Activated CD4-positive, CD25-positive, alpha-beta regulatory T cell treated with anti-CD3 and anti-CD28 coated beads, Interleukin-2, amount 50 U/mL, for 16 hours (primary cell): ENCODE results near the gene IPO13.

ENCODE experiments used
- DNase-seq: peaks from one replicate; pipeline ENCODE4 v3.0.0-alpha.2; 2020; ENCODE audit warnings: low read depth, low spot score

IPO13 gene, protein sequence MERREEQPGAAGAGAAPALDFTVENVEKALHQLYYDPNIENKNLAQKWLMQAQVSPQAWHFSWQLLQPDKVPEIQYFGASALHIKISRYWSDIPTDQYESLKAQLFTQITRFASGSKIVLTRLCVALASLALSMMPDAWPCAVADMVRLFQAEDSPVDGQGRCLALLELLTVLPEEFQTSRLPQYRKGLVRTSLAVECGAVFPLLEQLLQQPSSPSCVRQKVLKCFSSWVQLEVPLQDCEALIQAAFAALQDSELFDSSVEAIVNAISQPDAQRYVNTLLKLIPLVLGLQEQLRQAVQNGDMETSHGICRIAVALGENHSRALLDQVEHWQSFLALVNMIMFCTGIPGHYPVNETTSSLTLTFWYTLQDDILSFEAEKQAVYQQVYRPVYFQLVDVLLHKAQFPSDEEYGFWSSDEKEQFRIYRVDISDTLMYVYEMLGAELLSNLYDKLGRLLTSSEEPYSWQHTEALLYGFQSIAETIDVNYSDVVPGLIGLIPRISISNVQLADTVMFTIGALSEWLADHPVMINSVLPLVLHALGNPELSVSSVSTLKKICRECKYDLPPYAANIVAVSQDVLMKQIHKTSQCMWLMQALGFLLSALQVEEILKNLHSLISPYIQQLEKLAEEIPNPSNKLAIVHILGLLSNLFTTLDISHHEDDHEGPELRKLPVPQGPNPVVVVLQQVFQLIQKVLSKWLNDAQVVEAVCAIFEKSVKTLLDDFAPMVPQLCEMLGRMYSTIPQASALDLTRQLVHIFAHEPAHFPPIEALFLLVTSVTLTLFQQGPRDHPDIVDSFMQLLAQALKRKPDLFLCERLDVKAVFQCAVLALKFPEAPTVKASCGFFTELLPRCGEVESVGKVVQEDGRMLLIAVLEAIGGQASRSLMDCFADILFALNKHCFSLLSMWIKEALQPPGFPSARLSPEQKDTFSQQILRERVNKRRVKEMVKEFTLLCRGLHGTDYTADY

GRCh38 chr1:43946236-43947060, at the start of gene IPO13:
TSS of gene IPO13 (plus strand) at chr1:43946950. CDS start at chr1:43947601, 651 bp downstream.
- peak; percentile 87 for DNase-seq

DNA sequence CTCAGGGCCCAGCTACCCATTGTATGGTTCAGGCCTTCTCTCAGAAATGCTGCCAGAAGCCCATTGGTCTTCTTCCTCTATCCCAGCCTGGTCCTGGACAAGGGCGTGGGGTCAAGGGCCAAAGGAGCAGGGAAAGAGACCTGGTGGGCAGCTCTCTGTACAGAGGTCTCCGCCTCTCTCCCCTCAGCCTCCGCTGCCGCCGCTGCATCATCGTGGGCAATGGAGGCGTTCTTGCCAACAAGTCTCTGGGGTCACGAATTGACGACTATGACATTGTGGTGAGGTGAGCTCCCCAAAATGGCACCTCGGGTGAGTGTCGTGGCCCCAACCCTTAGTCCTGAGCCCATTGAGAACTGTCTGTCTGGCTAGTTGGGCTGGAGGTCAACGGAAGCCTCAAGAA, 47.8 kb upstream of the IPO13 start:
- DNase-seq, result no peak

DNA sequence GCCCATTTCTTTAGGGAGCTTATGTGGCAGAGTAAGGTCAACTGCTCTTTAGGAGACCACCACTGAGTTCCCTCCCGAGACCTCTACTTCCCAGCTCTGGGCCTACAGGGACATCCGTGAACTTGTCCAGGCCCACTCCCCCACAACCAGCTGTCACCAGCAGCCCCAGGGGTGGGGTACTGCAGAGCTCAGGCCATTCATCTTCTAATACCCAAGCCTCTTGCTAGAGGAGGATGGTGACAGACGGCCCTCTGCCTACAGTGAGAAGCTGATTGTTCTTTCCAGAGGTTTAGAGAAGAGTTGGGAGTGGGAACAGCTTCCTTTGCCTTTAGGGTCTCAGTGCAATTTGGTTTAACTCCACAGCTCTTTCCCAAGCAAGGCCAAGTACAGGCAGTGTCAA, 46.4 kb upstream of the IPO13 start:
- no peak for DNase-seq

DNA sequence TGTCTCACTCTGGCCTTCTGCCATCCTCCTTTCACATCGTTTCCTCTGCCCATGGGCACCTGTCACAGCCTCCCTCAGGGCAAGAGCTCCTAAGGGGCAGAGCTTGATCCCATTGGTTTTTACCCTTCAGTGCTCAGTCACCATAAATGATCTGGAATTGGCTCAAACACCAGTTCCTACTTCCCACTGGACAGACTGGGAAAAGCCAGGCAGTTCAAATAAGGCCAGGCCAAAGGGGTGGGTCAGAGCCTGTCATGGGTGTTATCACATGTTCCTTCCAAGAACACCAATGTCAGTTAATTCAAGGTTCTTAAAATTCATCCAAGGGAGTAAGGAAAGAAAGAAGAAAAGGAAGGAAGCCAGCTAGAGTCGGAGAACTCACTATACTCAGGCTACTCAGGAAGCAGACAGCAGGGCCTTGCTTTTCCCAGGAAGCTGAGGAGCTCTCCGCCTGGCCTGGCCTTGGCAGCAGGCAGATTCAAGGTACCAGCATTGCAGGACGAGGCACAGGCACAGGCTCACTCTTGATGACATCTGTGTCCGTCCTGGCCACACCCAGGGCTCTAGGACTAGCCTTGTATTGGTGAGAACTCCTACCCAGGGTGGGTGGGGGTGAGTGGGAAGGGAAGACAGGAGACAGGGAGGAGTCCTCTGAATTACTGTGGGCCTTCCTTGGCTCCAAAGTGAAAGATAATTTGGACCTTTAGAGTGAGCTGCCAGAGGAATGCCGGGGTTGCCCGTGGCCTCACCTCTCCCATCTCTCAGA, 45.4 kb upstream of the IPO13 start:
- DNase-seq, result no peak

DNA sequence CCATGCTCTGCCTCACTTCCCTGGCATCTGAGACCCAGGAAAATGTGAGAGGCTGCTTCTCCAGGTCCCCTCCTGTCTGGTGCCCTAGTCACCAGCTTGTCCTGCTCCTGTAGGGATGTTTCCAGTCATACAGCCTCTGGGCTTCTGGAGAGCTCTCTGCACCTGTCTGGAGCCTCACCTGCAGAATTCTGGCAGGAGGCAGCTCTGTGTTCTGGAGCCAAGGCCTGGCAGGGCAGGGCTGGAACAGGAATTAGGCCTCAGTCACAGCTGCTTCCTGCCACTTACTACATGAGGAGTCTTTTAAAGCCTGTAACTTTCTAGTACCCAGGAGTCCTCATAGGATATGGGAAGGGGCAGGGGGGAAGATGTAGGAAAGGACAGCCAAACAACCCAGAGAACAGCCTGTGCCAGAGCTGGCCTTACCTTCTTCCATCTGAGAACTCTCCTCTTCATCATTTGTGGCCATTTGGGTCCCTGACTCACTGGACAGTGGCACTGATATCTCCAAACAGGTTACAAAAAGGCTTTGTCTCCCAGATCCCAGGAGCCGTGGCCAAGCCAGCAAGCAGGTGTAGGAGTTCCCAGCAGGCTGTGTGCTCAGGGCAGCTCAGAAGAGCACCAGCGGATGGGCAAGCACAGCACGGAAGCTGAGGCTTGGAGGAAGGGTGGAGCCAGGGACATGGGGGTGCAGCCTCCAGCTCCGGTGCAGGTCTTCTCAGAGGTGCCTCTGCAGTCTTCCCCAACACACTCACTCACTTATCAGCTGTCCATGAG, 44.5 kb upstream of the IPO13 start:
- DNase-seq, result no peak

DNA sequence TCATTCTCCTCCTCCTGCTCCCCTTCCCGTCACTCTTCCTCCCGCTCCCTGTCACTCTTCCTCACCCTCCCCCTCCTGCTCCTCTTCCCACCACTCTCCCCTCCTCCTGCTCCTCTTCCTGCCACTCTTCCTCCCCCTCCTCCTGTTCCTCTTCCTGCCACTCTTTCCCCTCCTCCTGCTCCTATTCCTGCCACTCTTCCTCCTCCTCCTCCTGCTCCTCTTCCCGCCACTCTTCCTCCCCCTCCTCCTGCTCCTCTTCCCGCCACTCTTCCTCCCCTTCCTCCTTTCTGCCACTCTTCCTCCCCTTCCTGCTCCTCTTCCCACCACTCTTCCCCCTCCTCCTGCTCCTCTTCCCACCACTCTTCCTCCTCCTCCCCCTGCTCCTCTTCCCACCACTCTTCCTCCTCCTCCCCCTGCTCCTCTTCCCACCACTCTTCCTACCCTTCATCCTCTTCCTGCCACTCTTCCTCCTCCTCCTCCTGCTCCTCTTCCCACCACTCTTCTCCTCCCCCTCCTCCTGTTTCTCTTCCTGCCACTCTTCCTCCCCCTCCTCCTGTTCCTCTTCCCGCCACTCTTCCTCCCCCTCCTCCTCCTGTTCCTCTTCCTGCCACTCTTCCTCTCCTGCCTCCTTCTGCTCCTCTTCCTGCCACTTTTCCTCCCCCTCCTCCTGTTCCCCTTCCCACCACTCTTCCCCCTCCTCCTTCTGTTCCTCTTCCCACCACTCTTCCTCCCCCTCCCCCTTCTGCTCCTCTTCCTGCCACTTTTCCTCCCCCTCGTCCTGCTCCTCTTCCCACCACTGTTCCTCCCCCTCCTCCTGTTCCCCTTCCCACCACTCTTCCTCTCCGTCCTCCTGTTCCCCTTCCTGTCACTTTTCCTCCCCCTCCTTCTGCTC, 41.8 kb upstream of the IPO13 start:
- no peak for DNase-seq

GRCh38 chr1:43908226-43908625, 38.5 kb upstream of the IPO13 start:
- no peak for DNase-seq

- DNase-seq, result no peak
Measured at GRCh38 chr1:43908858-43909257, 37.9 kb upstream of the IPO13 start.

DNA sequence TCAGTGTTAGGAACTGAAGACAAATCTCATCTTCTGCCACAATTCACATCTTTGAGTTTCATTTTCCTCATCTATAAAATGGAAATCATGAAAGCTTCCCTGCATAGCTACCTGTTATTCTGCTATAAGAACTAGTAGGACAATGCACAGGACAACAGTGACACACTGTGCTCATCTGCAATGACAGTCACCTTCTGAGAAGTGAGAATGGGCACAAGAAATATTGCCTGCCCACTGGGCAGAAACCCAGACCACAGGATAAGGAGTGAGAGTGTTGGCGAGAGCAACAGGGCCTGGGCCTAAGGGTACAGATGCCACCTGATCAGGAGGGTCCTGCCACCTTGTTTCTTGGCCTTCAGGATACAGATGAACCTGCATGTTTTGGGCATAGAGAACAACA, 36.4 kb upstream of the IPO13 start:
- no peak for DNase-seq

GRCh38 chr1:43912607-43913006, 34.1 kb upstream of the IPO13 start:
- DNase-seq, result no peak

- DNase-seq, result no peak
Measured at GRCh38 chr1:43913051-43913501, 33.7 kb upstream of the IPO13 start.

DNA sequence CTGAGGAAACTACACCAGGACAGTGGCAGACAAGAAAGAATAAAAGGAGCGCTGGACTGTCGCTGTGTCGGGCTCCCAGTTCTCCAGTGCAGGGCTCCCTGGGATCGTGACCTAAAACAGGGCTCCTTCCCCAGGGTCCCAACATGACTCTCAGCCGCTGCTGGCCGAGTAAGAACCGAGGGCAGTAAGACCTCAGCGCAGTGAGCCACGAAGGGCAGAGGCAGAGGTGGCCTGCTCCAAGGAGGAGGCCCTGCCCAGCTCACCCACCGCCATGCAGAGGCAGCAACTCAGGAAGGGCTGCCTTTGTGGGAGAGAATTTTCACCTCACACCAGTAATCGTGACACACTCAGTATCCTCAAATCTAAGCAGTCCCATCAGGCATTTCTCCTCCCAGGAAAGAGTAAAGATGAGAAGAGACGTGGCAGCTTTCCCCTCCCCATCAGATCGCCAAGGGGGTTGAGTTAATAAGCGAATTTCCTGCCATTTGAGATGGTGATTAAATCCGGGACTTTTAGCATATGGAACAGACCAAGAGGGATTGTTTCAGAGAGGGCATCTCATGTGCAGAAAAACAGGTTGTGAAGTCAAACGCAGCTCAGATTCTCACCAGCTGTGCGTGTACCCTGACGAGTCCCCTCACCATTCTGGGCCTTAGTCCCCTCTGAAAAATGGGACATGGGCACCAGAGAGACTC, 32.9 kb upstream of the IPO13 start:
- no peak for DNase-seq

DNA sequence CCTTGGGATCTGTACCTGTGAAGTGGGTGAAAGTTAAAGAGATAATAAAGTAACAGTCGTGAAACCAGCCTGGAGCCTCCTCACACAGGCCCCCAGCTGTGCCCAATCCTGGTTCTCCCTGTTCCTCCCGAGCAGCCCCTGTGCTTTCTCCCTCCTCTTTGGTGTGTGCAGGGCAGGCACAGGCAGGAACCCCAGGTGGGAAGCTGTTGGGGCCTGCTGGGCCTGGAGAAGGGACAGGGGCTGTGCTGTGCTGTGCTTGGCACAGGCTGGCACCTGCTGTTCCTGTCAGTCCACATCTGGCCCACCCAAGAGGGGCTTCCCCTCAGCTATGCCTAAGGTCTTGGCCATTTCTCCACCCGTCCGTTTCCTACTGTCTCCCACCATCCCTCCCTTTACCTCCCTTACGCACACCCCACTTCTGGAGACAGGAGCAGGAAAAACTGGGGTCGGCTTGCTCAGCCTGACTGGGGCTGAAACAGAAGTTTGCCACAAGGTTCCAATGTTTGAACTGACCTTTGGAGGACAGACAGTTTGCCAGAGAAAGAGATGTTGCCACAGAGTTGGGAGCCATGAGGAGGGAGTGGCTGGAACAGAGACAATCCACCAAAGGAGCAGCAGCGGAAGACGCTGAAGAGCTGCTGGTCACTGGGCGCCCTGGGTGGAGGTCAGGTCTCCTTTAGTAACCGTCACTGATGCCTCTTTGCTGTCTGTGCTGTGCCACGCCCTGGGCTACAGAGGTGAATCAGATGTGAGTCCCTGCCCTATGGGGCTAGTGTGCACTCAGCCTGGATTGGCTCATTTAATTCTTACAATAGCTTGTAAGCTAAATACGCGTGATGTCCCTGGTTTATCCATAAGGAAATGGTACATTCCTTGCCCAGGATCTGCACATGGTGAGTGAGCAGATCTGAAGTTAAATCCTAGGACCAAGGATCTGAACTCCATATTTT, 31.9 kb upstream of the IPO13 start:
- no peak for DNase-seq

DNA sequence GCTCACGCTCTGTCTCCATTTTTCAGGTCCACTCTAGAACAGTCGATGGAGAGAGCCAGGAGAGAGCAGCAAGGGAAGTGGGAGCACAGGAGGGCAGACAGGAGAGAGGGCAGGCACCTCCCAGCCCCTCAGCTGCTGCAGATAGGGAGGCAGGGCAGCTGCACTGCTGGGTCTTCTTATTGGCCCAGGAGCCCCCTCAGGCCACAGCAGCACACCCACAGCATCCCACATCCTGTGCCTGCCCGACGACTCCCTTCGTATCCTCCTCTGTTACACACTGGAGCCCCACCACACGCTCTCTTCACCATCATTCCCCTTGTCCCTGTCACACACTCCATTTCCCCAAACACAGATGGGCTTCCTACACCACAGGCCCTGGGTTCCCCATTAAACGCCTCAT, 26.8 kb upstream of the IPO13 start:
- DNase-seq, result no peak

DNA sequence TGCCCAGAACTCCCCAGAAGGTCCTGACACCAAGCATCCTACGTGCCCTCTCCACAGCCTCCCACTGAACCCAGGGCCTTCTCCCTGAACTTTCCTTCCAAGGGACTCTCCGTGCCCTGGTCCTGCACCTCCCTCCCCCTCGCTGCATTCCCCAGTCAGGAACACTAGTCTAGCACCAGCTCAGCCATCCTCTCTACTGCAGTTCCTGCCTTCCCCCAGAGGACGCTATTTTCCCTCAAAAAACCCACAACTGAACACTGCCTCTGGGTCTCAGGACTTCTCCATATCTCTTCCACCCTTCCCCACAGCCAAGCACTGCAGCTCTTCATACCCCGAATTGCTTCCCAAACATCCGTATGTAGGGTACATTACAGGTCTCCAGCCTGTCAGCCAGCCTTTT, 25.7 kb upstream of the IPO13 start:
- no peak for DNase-seq

DNA sequence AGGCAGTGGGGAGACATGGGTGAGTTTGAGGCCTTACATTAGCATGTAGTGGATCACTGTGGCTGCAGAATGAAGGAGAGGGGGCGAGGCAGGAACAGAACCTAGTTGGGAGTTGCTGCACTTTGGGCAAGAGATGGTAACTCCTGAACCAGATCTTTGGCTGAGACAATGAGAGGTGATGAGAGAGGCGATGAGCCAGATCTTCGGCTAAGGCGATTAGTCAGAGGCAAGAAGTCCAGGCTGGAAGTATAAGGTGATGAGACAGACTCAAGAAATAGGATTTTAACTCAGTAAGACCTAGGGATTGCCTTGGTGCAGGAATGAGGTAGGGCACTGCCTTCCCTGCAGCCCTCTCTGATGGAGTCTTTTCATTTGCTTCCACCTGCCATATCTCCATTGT, 22.2 kb upstream of the IPO13 start:
- no peak for DNase-seq

- no peak for DNase-seq
Measured at GRCh38 chr1:43925846-43926245, 20.9 kb upstream of the IPO13 start.
